Keratinocyte (primary cell): ENCODE data around the gene PYGM. TPM values are rescaled to one million over a fixed set of nuclear protein-coding genes. Genes with fewer than 3 reads are reported as not detected.

Source experiments
- DNase-seq: peaks from one replicate; pipeline ENCODE4 v3.0.0-alpha.2; 2011; ENCODE audit warnings: low read depth, missing footprints, low spot score
- FAIRE-seq: peaks from 2 replicates; lab custom pipeline; 2011; peaks lifted over from hg19 to GRCh38; lab: Jason Lieb, UNC
- H2AFZ ChIP-seq: 2 replicates; pipeline ENCODE4 v1.6.0; 2012; ENCODE audit warnings: low read length, control low read depth, inconsistent platforms; ENCODE audit not compliant: control insufficient read depth
- H3K27ac ChIP-seq: 2 replicates; pipeline ENCODE4 v1.5.1; 2011; ENCODE audit warnings: low read length; ENCODE audit not compliant: control insufficient read depth, insufficient read depth
- H3K27me3 ChIP-seq: 3 replicates; pipeline ENCODE4 v1.6.0; 2011; ENCODE audit warnings: low read length; ENCODE audit not compliant: control insufficient read depth, insufficient read depth; ENCODE audit errors: extremely low read depth
- H3K36me3 ChIP-seq, 2 experiments: 2 replicates in 1 of 2; 3 replicates in 1 of 2; pipeline ENCODE4 v1.5.1; 2011; ENCODE audit warnings: low read length in 2 of 2, mild to moderate bottlenecking in 1 of 2; ENCODE audit not compliant: control insufficient read depth in 2 of 2, insufficient read depth in 2 of 2; ENCODE audit errors: extremely low read depth in 1 of 2
- H3K4me1 ChIP-seq: 3 replicates; pipeline ENCODE4 v1.5.1; 2011; ENCODE audit warnings: low read length; ENCODE audit not compliant: control insufficient read depth, insufficient read depth; ENCODE audit errors: extremely low read depth
- H3K4me2 ChIP-seq: 3 replicates; pipeline ENCODE4 v1.6.0; 2011; ENCODE audit warnings: low read depth, low read length; ENCODE audit not compliant: control insufficient read depth, insufficient read depth; ENCODE audit errors: extremely low read depth
- H3K4me3 ChIP-seq, 3 experiments: fragments of 200-600 bp in 1 of 3; sonication (generic) in 1 of 3; 2 replicates in 2 of 3; 3 replicates in 1 of 3; pipeline ENCODE4 v1.5.1; 2011 to 2016; ENCODE audit warnings: low read length in 3 of 3, mild to moderate bottlenecking in 3 of 3, control low read depth in 2 of 3, inconsistent platforms in 1 of 3, low read depth in 1 of 3, mixed read lengths in 1 of 3, mixed run types in 1 of 3, moderate library complexity in 1 of 3; ENCODE audit not compliant: control insufficient read depth in 2 of 3, insufficient read depth in 2 of 3; ENCODE audit errors: extremely low read depth in 1 of 3
- H3K79me2 ChIP-seq: 2 replicates; pipeline ENCODE4 v1.6.0; 2012; ENCODE audit warnings: low read length; ENCODE audit not compliant: control insufficient read depth, insufficient read depth
- H3K9ac ChIP-seq: 3 replicates; pipeline ENCODE4 v1.6.0; 2011; ENCODE audit warnings: low read length; ENCODE audit not compliant: control insufficient read depth, insufficient read depth; ENCODE audit errors: extremely low read depth
- H3K9me1 ChIP-seq: 3 replicates; pipeline ENCODE4 v1.6.0; 2011; ENCODE audit warnings: low read length; ENCODE audit not compliant: control insufficient read depth, insufficient read depth; ENCODE audit errors: extremely low read depth
- H3K9me3 ChIP-seq: 2 replicates; pipeline ENCODE4 v1.5.1; 2012; ENCODE audit warnings: low read depth, low read length; ENCODE audit not compliant: control insufficient read depth
- H4K20me1 ChIP-seq: 3 replicates; pipeline ENCODE4 v1.6.0; 2011; ENCODE audit warnings: low read length; ENCODE audit not compliant: control insufficient read depth, insufficient read depth; ENCODE audit errors: extremely low read depth
- CTCF ChIP-seq, 3 experiments: IDR thresholded peaks in 1 of 3; conservative IDR thresholded peaks in 1 of 3; optimal IDR thresholded peaks in 1 of 3; 2 replicates in 2 of 3; 3 replicates in 1 of 3; pipeline versions ENCODE3 to v1.5.1; 2011; ENCODE audit warnings: low read length in 3 of 3, mild to moderate bottlenecking in 3 of 3, moderate library complexity in 2 of 3, control low read depth in 1 of 3, inconsistent platforms in 1 of 3; ENCODE audit not compliant: insufficient read depth in 2 of 3; ENCODE audit errors: extremely low read depth in 1 of 3
- EZH2 ChIP-seq: IDR thresholded peaks from one replicate; pipeline ENCODE4 v1.6.1; 2012; ENCODE audit warnings: inconsistent platforms, mild to moderate bottlenecking, low read length, moderate library complexity
- dilution Hi-C: fragments of 300-500 bp; cut with MboI; formaldehyde crosslinking; loops from one replicate; pipeline ENCODE4 v1.7.0; 2020; ENCODE audit warnings: low sequenced_read_pairs; ENCODE audit not compliant: extremely low pct_ligation_motif_present
- polyA plus RNA-seq, 5 experiments: library from polyadenylated mRNA; depleted of rRNA in 3 of 5; stranded (reverse) in 3 of 5; stranded (forward) in 1 of 5; unstranded in 1 of 5; fragments of >200 nt; gene quantifications; 1 replicate in 1 of 5; 2 replicates in 3 of 5; 3 replicates in 1 of 5; pipeline versions ENCODE4 v1.2.1 to v1.2.3, GENCODE V29; 2011 to 2012; ENCODE audit warnings: missing spikeins in 2 of 5, low read depth in 1 of 5, low replicate concordance in 1 of 5

The PYGM gene
- polyA plus RNA-seq, 1 donor (not counting 4 experiments of a cell fraction or from before 2014, with no cell fraction given) = 0.05 TPM

- Histone ChIP-seq H3K27ac (no peak overlapping the region), H3K4me1 (peaks cover 19% of the 10 kb centered on the region), H3K9me1 (no peaks in the 10 kb centered on the region), H3K36me3 (peaks cover 16 to 28% of the 10 kb centered on the region in 2 experiments), H3K79me2 (peaks cover 8% of the 10 kb centered on the region), H3K4me2 (peak overlapping the region; percentile 97), H3K9ac (peak overlapping the region; percentile 83), H3K27me3 (no peaks in the 10 kb centered on the region), H4K20me1 (no peaks in the 10 kb centered on the region), H2AFZ (no peak overlapping the region), H3K4me3 (no peak overlapping the region), H3K9me3 (no peaks in the 10 kb centered on the region)
- DNase-seq (no peak), FAIRE-seq (no peak)
- TF ChIP-seq EZH2 = no peak
- TF ChIP-seq CTCF (optimal IDR thresholded peaks at IDR 0.05 in 1 of 3, IDR thresholded peaks at IDR 0.05 in 1 of 3, conservative IDR thresholded peaks at IDR 0.05 in 1 of 3; ENCODE audit: extremely low read depth in 1 of 3, insufficient read depth in 2 of 3, low read length in 3 of 3) = peak in 1 of 3 experiments; percentile 25
- dilution Hi-C loops = no loop called here
Observed at GRCh38 chr11:64804346-64805210, 44.8 kb upstream of the PYGM start.

- Histone ChIP-seq H2AFZ (peak overlapping the region; percentile 66), H3K4me2 (peak overlapping the region; percentile 97), H3K9me1 (no peaks in the 10 kb centered on the region), H4K20me1 (no peaks in the 10 kb centered on the region), H3K36me3 (peaks cover 16 to 28% of the 10 kb centered on the region in 2 experiments), H3K9ac (peak overlapping the region; percentile 83), H3K27ac (peak overlapping the region; percentile 90), H3K9me3 (no peaks in the 10 kb centered on the region), H3K79me2 (peaks cover 4% of the 10 kb centered on the region), H3K4me3 (peak overlapping the region; percentile 50 to 97 (median 89)), H3K4me1 (peaks cover 14% of the 10 kb centered on the region), H3K27me3 (no peaks in the 10 kb centered on the region)
- dilution Hi-C loops = no loop called here
- TF ChIP-seq CTCF (optimal IDR thresholded peaks at IDR 0.05 in 1 of 3, IDR thresholded peaks at IDR 0.05 in 1 of 3, conservative IDR thresholded peaks at IDR 0.05 in 1 of 3; ENCODE audit: extremely low read depth in 1 of 3, insufficient read depth in 2 of 3, low read length in 3 of 3) (no peak), EZH2 (no peak)
- no peak for FAIRE-seq
- DNase-seq = no peak
Observed at GRCh38 chr11:64803846-64804345, 44.1 kb upstream of the PYGM start.
